Anterior cingulate cortex (tissue), 58 donors: Measurements from ENCODE around the gene PARP9.
A peak's percentile ranks its signal among the peaks of the same experiment; 100 is the strongest.
"Not testable (repeated sequence)": the region's sequence is repeated elsewhere in the genome, so short reads cannot be mapped to it uniquely, and the experiment has no call there.

Experiments
- DNase-seq, 58 donors: peaks; one replicate each; lab custom pipeline; 2025; lab: John Stamatoyannopoulos, UW

The PARP9 gene

DNA sequence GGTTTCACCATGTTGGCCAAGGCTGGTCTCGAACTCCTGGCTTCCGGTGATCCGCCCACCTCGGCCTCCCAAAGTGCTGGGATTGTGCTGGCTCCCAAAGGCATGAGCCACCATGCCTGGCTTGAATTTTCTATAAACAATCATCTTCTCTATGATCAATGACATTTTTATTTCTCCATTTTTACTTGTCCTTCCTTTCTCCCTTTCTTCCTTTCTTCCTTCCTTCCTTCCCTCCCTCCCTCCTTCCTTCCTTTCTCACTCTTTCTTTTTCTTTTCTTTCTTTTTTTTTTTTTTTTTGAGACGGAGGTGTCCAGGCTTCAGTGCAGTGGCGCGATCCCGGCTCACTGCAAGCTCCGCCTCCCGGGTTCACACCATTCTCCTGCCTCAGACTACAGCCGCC, 40.8 kb downstream of the PARP9 start:
- no peak for DNase-seq

DNA sequence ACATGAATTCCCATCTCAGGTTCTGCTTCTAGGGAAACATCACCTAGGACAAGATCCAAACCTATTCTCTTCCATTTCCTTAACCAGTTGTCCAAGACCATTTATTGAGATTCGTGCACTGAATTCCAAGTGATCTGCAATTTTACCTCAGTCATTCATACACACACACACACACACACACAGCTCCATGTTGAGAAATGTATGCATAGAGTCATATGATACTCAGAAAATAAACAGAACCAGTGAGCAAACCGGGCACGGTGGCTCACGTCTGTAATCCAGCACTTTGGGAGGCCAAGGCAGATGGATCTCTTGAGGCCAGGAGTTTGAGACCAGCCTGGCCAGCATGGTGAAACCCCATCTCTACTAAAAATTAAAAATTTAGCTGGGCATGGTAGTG, 43.2 kb downstream of the PARP9 start:
- no peak for DNase-seq

DNA sequence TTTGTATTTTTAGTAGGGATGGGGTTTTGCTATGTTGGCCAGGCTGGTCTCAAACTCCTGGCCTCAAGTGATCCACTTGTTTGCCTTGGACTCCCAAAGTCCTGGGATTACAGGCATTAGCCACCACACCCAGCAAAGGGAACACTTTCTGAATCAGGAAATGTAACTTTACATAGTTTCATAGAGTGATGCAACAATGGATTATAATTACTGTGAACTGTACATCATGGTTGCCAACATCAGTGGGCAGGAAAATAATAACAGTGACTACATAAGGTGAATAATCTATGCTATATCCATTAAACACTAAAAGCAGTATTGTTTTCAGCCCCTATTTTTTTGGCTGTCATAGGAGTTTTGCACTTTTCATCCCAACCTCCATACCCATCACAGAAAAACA, 44.4 kb downstream of the PARP9 start:
- no peak for DNase-seq

DNA sequence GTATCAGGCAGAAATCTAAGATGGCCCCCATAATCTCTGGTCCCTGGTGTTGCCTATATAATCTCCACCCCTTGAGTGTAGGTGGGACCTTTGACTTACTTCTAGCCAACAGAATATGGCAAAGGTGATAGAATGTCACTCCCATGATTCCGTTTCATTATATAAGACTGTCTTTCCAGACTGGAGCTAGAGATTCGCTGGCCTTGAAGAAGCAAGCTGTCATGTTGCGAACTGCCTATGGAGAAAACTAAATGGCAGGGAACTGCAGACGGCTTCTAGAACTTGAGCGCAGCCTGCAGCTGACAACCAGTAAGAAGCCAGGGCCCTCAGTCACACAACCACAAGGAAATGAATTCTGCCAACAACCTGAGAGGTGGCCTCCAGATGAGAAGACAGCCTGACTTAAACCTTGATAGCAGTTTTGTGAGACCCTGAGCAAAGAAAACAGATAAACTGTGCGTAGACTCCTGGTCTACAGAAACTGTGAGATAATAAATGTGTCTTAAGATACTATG, 47.2 kb downstream of the PARP9 start:
- DNase-seq = no peak

DNA sequence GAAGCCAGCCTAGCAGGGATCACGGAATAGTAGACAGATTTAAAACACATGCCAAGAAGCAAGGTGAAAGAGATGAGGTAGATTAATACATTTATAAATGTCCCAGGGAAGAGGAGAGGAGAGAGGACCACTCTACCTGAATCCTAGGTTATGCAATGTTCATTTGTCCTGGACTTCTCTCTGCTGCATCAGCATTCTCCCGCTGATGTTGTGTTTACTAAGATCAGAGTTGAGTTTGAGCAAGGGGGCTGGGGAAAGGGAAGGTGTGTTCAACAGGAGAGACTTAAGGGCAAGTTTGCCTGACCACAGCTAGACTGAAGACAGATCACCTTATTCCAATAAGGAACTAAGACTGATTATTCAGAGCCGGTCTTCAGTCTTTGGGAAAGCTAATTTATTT, 48.2 kb downstream of the PARP9 start:
- no peak for DNase-seq

DNA sequence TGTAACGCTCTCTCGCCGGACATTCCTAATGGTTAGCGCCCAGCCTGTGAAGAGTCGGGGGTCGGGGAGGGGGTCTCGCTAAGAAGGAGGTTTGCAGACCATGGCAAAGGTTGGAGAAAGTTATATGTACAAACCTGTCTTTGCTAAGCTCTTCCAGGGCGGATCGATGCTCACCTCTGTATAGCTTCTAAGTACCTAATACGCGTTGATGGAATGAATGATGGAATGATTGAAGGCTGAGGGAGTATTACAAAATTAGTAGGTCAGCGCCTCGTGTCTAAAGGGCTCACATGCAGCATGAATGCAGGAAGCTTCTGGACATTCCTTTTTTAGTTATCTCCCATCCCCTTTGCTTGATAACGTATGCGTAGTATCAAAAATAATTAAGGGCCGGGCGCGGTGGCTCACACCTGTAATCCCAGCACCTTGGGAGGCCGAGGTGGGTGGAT, 49.1 kb downstream of the PARP9 start:
- DNase-seq = peak in 2 of 58 donors; percentile 6 to 27

DNA sequence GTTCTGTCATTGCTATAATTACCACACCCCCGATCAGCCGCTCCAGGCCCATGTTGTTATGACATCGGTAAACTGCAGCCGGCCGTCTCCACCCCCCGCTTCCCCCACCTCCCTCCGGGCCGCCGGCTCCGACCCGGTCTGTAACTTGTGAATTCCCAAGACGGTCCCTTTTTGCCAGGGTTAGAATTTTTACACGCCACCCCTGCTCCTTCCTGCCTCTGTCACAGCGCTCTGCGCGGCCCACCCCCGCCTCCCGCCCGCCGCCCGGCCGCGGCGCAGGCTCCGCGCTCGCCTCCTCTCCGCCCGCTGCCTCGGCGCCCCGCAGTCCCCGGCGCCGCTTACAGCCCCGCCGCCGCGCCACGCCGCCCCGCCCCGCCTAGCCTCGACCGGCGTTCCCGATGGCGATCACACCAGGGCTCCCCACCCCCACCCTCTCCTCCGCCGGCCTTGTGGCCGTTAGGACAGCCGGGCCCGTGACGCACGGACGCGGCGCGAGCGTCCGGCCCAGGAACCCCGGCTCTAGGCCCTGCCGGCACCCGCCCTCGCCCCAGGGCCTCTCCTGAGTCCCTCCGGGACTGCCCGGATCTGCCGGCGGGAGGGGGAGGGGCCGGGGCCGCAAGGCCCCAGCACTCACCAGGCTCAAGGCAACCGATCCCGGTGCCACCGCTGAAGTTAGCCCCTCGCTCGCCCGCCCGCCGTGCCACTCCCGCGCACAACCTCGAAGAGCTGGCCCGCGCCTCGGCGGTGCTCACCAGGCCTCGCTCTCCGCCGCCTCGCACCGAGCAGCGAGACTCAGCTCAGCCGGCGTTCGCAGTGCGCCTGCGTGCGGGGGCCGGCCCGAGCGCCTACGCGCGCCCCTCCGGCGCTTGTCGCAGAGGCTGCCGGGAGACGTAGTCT, 49.7 kb downstream of the PARP9 start, which contains the start of gene KPNA1:
KPNA1 (minus strand) TSS at position 817 of the 897 bp plus-strand sequence. CDS start 18,374 bp downstream, outside the sequence.
- DNase-seq = peak in 57 of 58 donors; percentile 34 to 94 (median 81)

DNA sequence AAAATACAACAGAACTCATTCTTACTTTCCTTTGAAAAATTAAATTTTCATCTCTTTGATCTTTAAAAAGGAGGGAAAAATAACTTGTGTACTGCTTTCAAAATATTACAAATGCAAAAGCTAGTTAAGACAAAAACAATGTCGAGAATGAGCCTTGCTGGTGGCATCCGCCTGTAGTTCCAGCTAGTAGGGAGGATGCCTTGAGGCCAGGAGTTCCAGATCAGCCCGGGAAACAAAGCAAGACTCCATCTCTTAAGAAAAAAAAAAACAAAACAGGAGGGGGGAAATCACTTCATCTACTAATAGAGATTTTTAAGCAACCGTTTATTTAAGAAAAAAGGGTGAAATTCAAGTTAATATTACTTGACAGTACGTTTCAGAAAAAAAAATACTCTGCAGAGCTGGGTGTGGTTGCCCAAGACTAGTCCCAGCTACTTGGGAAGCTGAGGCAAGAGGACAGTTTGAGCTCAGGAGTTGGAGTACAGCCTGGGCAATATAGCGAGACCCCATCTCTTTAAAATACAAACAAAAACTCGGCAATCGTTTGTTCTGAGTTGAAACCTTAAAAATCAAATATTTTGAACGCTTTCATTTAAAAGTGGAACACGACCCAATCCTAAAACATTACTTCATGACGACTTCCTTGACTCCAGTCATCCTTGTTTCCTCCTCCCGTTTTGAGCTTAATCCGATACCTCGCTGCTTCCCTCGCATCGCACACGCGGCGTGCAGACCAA, 50.5 kb downstream of the PARP9 start:
- no peak for DNase-seq

DNA sequence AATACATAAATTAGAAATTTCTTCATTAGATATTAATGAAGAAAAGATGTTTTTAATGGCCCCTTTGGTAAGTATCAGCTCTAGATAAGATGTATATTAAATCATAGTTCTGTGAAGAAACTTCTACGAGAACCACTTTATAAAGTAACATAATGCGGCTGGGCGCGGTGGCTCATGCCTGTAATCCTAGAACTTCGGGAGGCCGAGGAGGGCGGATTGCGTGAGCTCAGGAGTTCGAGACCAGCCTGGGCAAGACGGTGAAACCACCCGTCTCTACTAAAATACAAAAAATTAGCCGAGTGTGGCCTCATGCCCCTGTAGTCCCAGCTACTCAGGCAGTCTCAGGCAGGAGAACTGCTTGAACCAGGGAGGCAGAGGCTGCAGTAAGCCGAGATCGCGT, 51.8 kb downstream of the PARP9 start:
- DNase-seq = no peak

DNA sequence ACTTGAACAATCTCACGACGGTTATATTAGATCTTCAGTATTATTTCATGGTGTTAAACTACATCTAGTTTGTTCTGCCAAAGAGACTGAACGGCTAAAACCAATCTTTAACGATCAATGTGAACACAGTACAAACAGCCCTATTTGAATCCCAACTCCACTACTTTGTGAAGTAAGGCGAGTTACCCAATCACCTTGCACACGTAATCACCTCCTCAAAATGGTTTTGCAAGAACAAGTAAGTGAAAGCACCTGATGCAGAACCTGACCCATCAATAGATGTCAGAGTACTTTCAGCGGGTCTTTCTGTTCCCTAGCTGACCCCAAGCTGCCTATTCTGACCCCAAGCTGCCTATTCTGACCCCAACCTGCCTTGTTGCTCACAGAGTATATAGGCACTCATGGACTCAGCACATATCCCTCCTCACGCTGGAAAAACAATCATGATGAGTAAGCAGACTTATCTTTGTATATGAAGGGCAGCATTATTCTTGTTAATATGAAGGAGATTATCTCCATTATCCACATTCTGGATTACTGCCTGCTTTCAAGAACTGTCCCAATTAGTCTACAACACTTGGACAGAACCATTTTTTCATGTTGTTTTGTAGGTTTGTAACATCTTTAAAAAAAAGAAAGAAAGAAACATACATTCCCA, 53.1 kb downstream of the PARP9 start:
- no peak for DNase-seq

DNA sequence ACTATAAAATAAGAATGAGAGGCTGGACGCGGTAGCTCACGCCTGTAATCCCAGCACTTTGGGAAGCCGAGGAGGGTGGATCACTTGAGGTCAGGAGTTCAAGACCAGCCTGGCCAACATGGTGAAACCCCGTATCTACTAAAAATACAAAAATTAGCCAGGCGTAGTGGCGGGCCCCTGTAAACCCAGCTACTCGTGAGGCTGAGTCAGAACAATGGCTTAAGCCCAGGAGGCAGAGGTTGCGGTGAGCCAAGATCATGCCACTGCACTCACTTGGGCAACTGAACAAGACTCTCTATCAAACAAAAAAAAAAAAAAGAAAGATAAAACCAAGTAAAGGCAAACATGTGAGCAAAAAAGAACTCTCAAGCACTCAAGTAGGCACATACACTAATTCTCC, 55.2 kb downstream of the PARP9 start:
- not testable (repeated sequence) for DNase-seq

DNA sequence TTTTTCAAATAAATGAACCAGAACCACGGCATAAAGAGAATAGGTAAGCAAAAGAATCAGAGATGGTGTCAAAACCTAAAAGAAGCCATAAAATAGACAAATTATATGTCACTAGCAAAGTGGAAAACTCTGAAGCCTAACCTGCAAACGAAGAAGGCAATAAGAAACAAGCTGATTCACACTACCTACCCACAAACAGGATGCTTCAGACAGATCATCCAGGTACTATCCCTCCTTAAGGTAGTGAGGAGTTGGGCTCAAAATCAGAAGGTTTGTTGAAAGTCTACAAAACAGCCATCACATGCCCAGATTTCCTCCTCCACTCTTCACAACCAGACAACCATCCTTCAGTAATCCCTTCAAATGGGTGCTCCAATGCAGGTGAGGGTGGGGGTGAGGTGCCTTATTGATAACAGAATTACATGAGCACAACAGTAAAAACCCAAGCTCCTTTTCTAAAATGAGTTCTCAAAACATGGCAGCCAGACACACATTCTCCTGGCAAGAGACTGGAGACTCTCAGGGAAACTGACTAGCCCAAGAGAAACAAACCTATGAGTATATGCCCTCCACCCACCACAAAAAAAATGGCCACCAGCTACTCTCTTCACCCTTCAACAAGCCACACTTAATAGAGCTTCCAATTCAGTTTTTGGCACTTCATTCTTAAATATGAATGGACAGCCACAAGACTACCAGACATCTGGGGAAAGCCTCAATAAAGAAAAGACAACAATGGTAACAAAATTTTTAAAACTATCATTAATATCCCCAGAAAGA, 55.8 kb downstream of the PARP9 start:
- DNase-seq = no peak

DNA sequence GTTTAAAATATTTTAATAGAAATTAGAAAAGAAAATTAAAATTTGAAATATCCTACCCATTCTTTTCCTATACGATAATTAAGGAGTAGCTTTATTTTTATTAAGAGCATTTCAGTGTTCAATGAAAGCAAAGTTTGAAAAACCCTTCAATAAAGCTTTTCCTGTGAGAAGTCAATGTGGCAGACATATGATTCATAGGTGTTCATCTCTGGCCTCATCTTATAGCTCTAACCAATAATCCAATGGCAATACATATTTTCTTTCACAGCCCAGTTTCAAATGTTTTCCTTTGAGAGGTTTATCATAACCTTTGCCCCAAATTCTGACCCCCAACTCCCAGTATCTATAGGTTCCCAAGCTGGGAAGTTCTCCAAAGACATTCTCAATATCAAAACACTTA, 57.6 kb downstream of the PARP9 start:
- DNase-seq = no peak

DNA sequence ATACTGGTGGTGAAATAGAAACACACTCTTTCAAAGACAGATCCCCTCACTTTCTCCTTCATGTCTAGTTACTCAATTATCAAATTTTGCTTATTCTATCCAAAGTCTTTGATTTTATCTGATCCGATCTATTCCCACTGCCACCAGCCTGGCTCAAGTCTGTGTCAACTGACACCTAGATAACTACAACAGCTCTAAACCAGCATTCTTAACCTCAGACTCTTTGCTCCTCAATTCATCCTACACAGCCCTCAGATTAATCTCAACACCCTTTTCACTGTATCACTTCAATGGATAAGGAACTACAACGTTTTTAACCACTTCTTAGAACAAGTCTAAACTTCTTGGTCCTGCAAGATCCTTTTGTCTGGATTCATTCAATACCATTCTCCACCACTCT, 58.4 kb downstream of the PARP9 start:
- DNase-seq = no peak

DNA sequence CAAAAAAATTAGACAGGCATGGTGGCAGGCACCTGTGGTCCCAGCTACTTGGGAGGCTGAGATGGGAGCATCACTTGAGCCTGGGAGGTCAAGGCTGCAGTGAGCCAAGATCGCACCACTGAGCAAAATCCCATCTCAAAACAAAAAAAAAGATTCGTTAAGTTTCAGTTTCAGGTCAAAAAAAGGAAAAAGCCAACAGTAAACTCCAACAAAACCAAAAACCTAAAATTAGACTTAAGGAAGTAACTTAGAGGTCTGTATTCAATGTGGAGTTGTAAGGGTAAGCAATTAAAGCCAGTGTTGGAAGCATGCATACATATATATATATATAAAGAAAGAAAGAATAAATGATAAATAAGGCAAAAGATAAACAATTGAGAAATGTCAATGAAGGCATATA, 61.2 kb downstream of the PARP9 start:
- no peak for DNase-seq

DNA sequence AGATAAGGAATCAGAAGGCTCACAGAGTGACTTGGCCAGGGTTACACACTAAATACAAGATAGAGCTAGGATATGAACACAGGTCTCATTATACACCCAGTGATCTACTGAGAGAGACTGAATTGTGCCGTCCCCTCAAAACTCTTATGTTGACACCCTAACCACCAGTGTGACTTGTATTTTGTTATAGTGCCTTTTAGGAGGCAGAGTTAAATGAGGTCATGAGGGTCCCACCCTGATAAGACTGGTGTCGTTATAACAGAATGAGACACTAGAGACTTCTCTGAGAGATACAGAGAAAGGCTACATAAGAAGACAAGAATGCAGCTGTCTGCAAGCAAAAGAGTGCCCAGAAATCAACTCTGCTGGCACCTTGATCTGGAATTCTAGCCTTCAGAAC, 62.0 kb downstream of the PARP9 start:
- DNase-seq = no peak

DNA sequence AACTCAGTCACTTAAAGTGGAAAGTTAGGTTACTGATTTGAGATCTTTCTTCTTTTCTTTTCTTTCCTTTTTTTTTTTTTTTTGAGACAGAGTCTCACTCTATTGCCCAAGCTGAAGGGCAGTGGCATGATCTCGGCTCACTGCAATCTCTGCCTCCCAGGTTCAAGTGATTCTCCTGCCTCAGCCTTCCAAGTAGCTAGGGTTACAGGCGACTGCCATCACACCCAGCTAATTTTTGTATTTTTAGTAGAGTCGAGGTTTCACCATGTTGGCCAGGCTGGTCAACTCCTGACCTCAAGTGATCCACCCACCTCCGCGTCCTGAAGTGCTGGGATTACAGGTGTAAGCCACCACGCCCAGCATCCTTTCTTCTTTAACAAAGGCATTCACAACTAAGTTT, 63.1 kb downstream of the PARP9 start:
- not testable (repeated sequence) for DNase-seq

DNA sequence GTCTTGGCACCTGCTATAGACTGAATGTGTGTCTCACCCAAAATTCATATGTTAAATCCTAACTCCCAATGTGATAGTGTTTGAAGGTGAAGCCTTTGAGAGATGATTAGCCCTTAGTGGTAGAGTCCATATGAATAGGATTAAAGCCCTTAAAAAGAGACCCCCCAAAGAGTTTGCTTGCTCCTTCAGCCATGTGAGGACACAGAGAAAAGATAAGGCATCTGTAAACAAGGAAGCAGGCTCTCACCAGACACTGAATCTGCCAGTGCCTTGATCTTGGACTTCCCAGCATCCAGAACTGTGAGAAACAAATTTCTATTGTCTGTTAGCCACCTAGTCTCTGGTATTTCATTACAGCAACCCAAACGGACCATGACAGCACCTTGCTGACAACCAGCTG, 65.9 kb downstream of the PARP9 start:
- DNase-seq = no peak

DNA sequence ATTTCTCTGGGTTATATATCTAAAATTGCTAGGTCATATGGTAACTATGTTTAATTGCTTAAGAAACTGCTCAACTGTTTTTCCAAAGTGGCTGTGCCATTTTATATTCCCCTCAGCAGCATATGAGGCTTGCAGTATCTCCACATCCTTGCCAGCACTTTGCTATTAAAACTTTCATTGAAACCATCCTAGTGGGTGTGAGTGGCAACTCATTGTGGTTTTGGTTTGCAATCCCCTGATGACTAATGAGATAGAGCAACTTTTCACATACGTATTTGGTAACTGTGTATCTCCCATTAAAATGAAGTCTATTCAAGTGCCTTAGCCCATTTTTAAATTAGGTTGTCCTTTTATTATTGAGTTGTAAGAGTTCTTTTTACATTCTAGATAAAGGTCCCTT, 66.7 kb downstream of the PARP9 start:
- no peak for DNase-seq

DNA sequence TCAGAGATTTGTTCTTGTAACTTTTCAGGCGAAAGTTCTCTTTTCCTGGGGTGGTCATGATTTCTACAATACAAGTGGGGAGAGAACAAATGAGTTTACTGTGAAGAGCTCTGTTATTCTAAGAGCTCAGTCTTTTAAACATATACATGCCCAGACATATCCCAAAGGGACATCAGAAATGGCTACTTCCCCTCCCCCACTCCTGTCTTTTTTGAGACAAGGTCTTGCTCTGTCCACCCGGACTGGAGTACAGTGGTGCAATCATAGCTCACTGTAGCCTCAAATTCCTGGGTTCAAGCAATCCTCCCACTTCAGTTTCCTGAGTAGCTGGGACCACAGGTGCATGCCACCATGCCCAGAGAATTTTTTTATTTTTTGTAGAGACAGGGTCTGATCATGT, 67.6 kb downstream of the PARP9 start:
- DNase-seq = no peak
